K562 (cell line): ENCODE results near the gene PI4KA. TPM values are rescaled to one million over a fixed set of nuclear protein-coding genes. Genes with fewer than 3 reads are reported as not detected.

ENCODE experiments used
- ATAC-seq: fragments of 200-7000 bp; cut with Tn5 transposase; 3 replicates; pipeline ENCODE4 v1.9.1; 2020; ENCODE audit warnings: moderate library complexity
- BruUV-seq: library from RNA; stranded (reverse); fragments of 400-500 nt; replicated peaks from 2 replicates; lab custom pipeline; 2021; lab: Mats Ljungman, UMichigan
- CTCF ChIA-PET: fragments of 300-600 bp; formaldehyde crosslinking; extraction: SDS; loops from one replicate; lab custom pipeline; 2021; ENCODE audit warnings: low intra/inter-chr PET ratio; lab: Yijun Ruan, JAX
- POLR2A ChIA-PET: fragments of 300-600, 350-650 bp; sonication (Branson Sonifier 250); formaldehyde crosslinking; extraction: SDS; loops from one replicate; lab custom pipeline; 2021; ENCODE audit warnings: antibody characterized with exemption, inconsistent platforms; lab: Yijun Ruan, JAX
- DNase-seq, 4 experiments: peaks; one replicate each; pipeline versions ENCODE4 v3.0.0 to v3.0.0-alpha.2; 2011 to 2018; ENCODE audit warnings: low spot score in 3 of 4, mixed read lengths in 3 of 4; ENCODE audit errors: extremely low read depth in 1 of 4
- FAIRE-seq: peaks from 2 replicates; lab custom pipeline; 2011; peaks lifted over from hg19 to GRCh38; lab: Jason Lieb, UNC
- H2AFZ ChIP-seq: 2 replicates; pipeline ENCODE4 v1.6.0; 2011; ENCODE audit warnings: low read depth, low read length, control low read depth, inconsistent platforms
- H3K27ac ChIP-seq: fragments of 200-600 bp; 3 replicates; pipeline ENCODE4 v1.8.0; 2011; ENCODE audit warnings: low read depth, mild to moderate bottlenecking, control low read depth, inconsistent platforms, low read length, moderate library complexity, mixed read lengths; ENCODE audit errors: extremely low read depth
- H3K27me3 ChIP-seq, 2 experiments: fragments of 300-600 bp in 1 of 2; 2 replicates in 1 of 2; 3 replicates in 1 of 2; pipeline versions ENCODE4 v1.6.0 to v1.8.0; 2011; ENCODE audit warnings: inconsistent platforms in 2 of 2, low read length in 2 of 2, mild to moderate bottlenecking in 1 of 2, mixed read lengths in 1 of 2, moderate library complexity in 1 of 2; ENCODE audit not compliant: control insufficient read depth in 2 of 2, insufficient read depth in 2 of 2
- H3K36me3 ChIP-seq: fragments of 300-600 bp; 3 replicates; pipeline ENCODE4 v1.8.0; 2011; ENCODE audit warnings: mild to moderate bottlenecking, low read length, inconsistent platforms; ENCODE audit not compliant: control insufficient read depth, insufficient read depth
- H3K4me1 ChIP-seq, 2 experiments: fragments of 200-600 bp in 1 of 2; replicated peaks in 1 of 2; 2 replicates in 1 of 2; 3 replicates in 1 of 2; pipeline versions ENCODE4 v1.5.1 to v1.8.0; 2011; ENCODE audit warnings: inconsistent platforms in 2 of 2, low read length in 2 of 2, mild to moderate bottlenecking in 1 of 2, mixed read lengths in 1 of 2, moderate library complexity in 1 of 2; ENCODE audit not compliant: control insufficient read depth in 2 of 2, insufficient read depth in 2 of 2
- H3K4me2 ChIP-seq: 2 replicates; pipeline ENCODE4 v1.6.1; 2011; ENCODE audit warnings: low read length, control low read depth, inconsistent platforms, mixed read lengths; ENCODE audit not compliant: insufficient read depth
- H3K4me3 ChIP-seq: fragments of 200-600 bp; sonication (generic), shearing (Covaris generic); 2 replicates; pipeline ENCODE4 v1.5.1; 2016; ENCODE audit warnings: control low read depth, inconsistent platforms
- H3K79me2 ChIP-seq: fragments of 200-600 bp; 3 replicates; pipeline ENCODE4 v1.8.0; 2011; ENCODE audit warnings: low read length, inconsistent platforms; ENCODE audit not compliant: control insufficient read depth, insufficient read depth
- H3K9ac ChIP-seq, 2 experiments: 2 replicates each; pipeline versions ENCODE4 v1.6.0 to v1.6.1; 2011; ENCODE audit warnings: low read depth in 2 of 2, low read length in 2 of 2, control low read depth in 1 of 2, inconsistent platforms in 1 of 2, mild to moderate bottlenecking in 1 of 2, mixed read lengths in 1 of 2; ENCODE audit not compliant: insufficient read depth in 1 of 2
- H3K9me1 ChIP-seq: one replicate; pipeline ENCODE4 v1.6.0; 2011; ENCODE audit warnings: inconsistent platforms, mild to moderate bottlenecking, low read length, moderate library complexity; ENCODE audit not compliant: control insufficient read depth, insufficient read depth
- H3K9me3 ChIP-seq: replicated peaks from 2 replicates; pipeline ENCODE4 v1.5.1; 2011; ENCODE audit warnings: low read depth, low read length, inconsistent platforms; ENCODE audit not compliant: control insufficient read depth, insufficient read depth
- H4K20me1 ChIP-seq: replicated peaks from 2 replicates; pipeline ENCODE4 v1.6.1; 2011; ENCODE audit warnings: low read length, inconsistent platforms, mixed read lengths; ENCODE audit not compliant: control insufficient read depth, insufficient read depth
- CHCHD3 ChIP-seq: fragments of 250-450 bp; sonication (Bioruptor Pico); IDR thresholded peaks from 2 replicates; pipeline ENCODE4 v2.1.2; 2022; ENCODE audit warnings: mild to moderate bottlenecking
- MAFF ChIP-seq: IDR thresholded peaks from 2 replicates; pipeline ENCODE4 v1.6.1; 2012; ENCODE audit warnings: low read length, improper control_type of control experiment
- MYC ChIP-seq, 2 experiments: fragments of 250-450 bp in 1 of 2; sonication (Bioruptor Pico) in 1 of 2; IDR thresholded peaks; 2 replicates each; pipeline versions ENCODE4 v1.5.1 to v1.6.1; 2012 to 2021; ENCODE audit warnings: low read depth in 2 of 2, borderline replicate concordance in 1 of 2, improper control_type of control experiment in 1 of 2, low read length in 1 of 2, mild to moderate bottlenecking in 1 of 2, moderate library complexity in 1 of 2
- NBN ChIP-seq: fragments of 450-650 bp; IDR thresholded peaks from 2 replicates; pipeline ENCODE4 v1.6.1; 2016; ENCODE audit warnings: low read depth, mild to moderate bottlenecking
- RCOR1 ChIP-seq, 2 experiments: IDR thresholded peaks; 2 replicates each; pipeline ENCODE4 v1.6.1; 2012; ENCODE audit warnings: low read depth in 2 of 2, low read length in 2 of 2, borderline replicate concordance in 1 of 2, improper control_type of control experiment in 1 of 2
- TBL1XR1 ChIP-seq, 2 experiments: IDR thresholded peaks; 2 replicates each; pipeline ENCODE4 v1.6.1; 2012; ENCODE audit warnings: improper control_type of control experiment in 2 of 2, low read length in 2 of 2, mild to moderate bottlenecking in 1 of 2
- ZBTB7A ChIP-seq: IDR thresholded peaks from 2 replicates; pipeline ENCODE4 v1.6.1; 2011; ENCODE audit warnings: low read depth, mild to moderate bottlenecking, low read length, moderate library complexity, borderline replicate concordance; ENCODE audit not compliant: control insufficient read depth
- ZC3H8 ChIP-seq: fragments of 450-650 bp; IDR thresholded peaks from 2 replicates; pipeline ENCODE4 v1.6.1; 2017
- ZFX ChIP-seq: sonication (generic); formaldehyde crosslinking; IDR thresholded peaks from 2 replicates; pipeline ENCODE4 v1.8.0; 2022; ENCODE audit warnings: mild to moderate bottlenecking, missing genetic modification reagents, moderate library complexity
- ZNF436 ChIP-seq: fragments of 250-450, 450-650 bp; sonication (Bioruptor Pico); formaldehyde crosslinking; IDR thresholded peaks from 2 replicates; pipeline ENCODE4 v1.7.0; 2020; ENCODE audit warnings: mild to moderate bottlenecking
- WGBS: fragments of 100-300 bp; shearing (Covaris generic); methylation state at CpG from one replicate; pipeline ENCODE4 v1.1.6; 2016; ENCODE audit warnings: low coverage, mixed read lengths; ENCODE audit not compliant: insufficient coverage; ENCODE audit errors: missing lambda C conversion rate; 5-methylcytosine and 5-hydroxymethylcytosine counted together
- in situ Hi-C: fragments of 300-500 bp; cut with MboI; formaldehyde crosslinking; loops from 4 replicates; pipeline ENCODE4 v1.15.0; 2018; ENCODE audit warnings: inconsistent platforms, mixed read lengths
- intact Hi-C: fragments of 100-400 bp; cut with micrococcal nuclease; formaldehyde crosslinking; loops from 2 replicates; pipeline ENCODE4 v1.14.2; 2022
- polyA plus RNA-seq, 8 experiments: library from polyadenylated mRNA; depleted of rRNA in 4 of 8; stranded (reverse) in 5 of 8; unstranded in 3 of 8; fragments of >200 nt; fragmentation: Nextera tagmentation in 2 of 8; fragmentation: Illumina TruSeq in 1 of 8; extraction: Ambion mirVana in 2 of 8; extraction: Trizol in 1 of 8; gene quantifications; 2 replicates each; pipeline versions ENCODE4 v1.2.1 to v1.2.3, GENCODE V29; 2011 to 2014; ENCODE audit warnings: inconsistent platforms in 1 of 8, missing spikeins in 1 of 8
- total RNA-seq, 7 experiments: library from RNA; depleted of rRNA in 6 of 7; stranded (reverse); fragments of >200 nt in 6 of 7; fragmentation: Illumina TruSeq in 2 of 7; extraction: Trizol in 2 of 7; gene quantifications; 2 replicates each; pipeline versions ENCODE4 v1.2.1 to v1.2.3, GENCODE V29; 2011 to 2021; ENCODE audit warnings: low replicate concordance in 1 of 7
- TF ChIP-seq, protein P1 (sequence below), 2 experiments: fragments of 150-350 bp in 1 of 2; IDR thresholded peaks; 2 replicates each; pipeline ENCODE4 v1.6.1; 2012 to 2016; ENCODE audit warnings: low read depth in 2 of 2, low read length in 2 of 2, mild to moderate bottlenecking in 1 of 2, moderate library complexity in 1 of 2
- TF ChIP-seq, protein P2 (sequence below), 2 experiments: fragments of 450-650 bp in 1 of 2; sonication (generic) in 1 of 2; formaldehyde crosslinking in 1 of 2; IDR thresholded peaks in 1 of 2; conservative IDR thresholded peaks in 1 of 2; 2 replicates each; pipeline versions ENCODE4 v1.6.1 to v1.8.1; 2016 to 2023; ENCODE audit warnings: mild to moderate bottlenecking in 2 of 2, moderate library complexity in 2 of 2, inconsistent platforms in 1 of 2, missing genetic modification reagents in 1 of 2
- TF ChIP-seq, protein P3 (sequence below): IDR thresholded peaks from 2 replicates; pipeline ENCODE4 v1.6.1; 2012; ENCODE audit warnings: low read depth, low read length, improper control_type of control experiment, borderline replicate concordance

The PI4KA gene
- total and polyA plus RNA-seq, 9 of the 15 experiments (the other 6 are each of a cell fraction or from before 2014, with no cell fraction given) = 7.3 to 187 (median 84.7) TPM

DNA sequence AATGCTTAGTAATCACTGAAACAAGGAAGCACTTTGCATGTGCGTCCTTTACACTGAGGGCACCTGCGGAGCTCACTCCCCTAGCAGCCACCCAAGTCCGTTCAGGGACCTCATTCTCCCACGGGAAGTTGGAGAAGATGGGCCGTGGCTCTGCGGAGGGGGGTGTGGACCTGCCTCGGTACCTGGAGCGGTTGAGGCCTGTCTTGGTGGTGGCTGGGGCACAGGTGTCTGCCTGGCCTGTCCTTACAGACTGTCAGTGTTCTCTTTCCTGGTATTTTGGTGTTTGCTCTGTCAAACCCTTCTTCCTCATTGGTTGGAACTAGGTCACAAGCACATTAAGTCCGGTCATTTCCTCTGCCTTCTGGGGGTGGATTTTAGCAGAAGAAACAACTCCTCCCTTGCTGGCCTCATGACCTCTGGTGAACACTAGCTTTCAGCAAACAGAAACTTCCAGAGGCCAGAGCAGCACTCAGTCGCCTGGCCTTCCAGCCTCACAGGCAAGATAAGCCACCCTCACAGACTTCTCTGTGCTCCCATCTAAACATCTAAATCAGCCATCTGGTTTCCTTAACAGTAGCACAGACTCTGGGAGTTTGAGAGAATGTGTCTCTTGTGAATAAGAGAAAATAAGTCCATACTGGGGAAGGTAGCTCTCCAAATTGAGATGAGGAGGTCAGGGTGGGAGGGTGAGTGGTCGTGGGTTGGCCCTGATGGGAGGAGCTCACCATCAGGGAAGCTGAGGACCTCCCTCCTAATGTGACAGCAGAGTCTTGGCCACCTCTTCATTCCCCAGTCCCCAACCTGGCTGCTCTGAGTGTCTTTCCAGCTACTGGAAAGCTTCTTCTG is 8.8 kb upstream of the PI4KA start:
- ATAC-seq = peak; percentile 94
- peak overlapping the region; percentile 74 for H3K27ac ChIP-seq
- TF ChIP-seq, protein P1, sequence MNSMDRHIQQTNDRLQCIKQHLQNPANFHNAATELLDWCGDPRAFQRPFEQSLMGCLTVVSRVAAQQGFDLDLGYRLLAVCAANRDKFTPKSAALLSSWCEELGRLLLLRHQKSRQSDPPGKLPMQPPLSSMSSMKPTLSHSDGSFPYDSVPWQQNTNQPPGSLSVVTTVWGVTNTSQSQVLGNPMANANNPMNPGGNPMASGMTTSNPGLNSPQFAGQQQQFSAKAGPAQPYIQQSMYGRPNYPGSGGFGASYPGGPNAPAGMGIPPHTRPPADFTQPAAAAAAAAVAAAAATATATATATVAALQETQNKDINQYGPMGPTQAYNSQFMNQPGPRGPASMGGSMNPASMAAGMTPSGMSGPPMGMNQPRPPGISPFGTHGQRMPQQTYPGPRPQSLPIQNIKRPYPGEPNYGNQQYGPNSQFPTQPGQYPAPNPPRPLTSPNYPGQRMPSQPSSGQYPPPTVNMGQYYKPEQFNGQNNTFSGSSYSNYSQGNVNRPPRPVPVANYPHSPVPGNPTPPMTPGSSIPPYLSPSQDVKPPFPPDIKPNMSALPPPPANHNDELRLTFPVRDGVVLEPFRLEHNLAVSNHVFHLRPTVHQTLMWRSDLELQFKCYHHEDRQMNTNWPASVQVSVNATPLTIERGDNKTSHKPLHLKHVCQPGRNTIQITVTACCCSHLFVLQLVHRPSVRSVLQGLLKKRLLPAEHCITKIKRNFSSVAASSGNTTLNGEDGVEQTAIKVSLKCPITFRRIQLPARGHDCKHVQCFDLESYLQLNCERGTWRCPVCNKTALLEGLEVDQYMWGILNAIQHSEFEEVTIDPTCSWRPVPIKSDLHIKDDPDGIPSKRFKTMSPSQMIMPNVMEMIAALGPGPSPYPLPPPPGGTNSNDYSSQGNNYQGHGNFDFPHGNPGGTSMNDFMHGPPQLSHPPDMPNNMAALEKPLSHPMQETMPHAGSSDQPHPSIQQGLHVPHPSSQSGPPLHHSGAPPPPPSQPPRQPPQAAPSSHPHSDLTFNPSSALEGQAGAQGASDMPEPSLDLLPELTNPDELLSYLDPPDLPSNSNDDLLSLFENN (IDR thresholded peaks at IDR 0.05; ENCODE audit: low read depth in 2 of 2, low read length in 2 of 2) = peak in 1 of 2 experiments; percentile 98; a peak in 2 of 4 replicates
- no peak for TF ChIP-seq ZC3H8
- TF ChIP-seq NBN = no peak
- no peak for TF ChIP-seq ZFX (CRISPR knock-in tag)
- TF ChIP-seq, protein P2, sequence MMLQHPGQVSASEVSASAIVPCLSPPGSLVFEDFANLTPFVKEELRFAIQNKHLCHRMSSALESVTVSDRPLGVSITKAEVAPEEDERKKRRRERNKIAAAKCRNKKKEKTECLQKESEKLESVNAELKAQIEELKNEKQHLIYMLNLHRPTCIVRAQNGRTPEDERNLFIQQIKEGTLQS (IDR thresholded peaks at IDR 0.05) = no peak
- TF ChIP-seq, protein P2 (CRISPR knock-in tag; conservative IDR thresholded peaks at IDR 0.05) = peak; percentile 81
- TF ChIP-seq, protein P3, sequence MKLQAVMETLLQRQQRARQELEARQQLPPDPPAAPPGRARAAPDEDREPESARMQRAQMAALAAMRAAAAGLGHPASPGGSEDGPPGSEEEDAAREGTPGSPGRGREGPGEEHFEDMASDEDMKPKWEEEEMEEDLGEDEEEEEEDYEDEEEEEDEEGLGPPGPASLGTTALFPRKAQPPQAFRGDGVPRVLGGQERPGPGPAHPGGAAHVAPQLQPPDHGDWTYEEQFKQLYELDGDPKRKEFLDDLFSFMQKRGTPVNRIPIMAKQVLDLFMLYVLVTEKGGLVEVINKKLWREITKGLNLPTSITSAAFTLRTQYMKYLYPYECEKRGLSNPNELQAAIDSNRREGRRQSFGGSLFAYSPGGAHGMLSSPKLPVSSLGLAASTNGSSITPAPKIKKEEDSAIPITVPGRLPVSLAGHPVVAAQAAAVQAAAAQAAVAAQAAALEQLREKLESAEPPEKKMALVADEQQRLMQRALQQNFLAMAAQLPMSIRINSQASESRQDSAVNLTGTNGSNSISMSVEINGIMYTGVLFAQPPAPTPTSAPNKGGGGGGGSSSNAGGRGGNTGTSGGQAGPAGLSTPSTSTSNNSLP = peak; percentile 78; the same call in 1 of the 2 replicates
- TF ChIP-seq MYC (IDR thresholded peaks at IDR 0.05; ENCODE audit: low read depth, low read length) = peak; percentile 96
- TF ChIP-seq MYC (CRISPR knock-in tag; IDR thresholded peaks at IDR 0.05; ENCODE audit: borderline replicate concordance, low read depth) = no peak
- TF ChIP-seq ZBTB7A = no peak
- peak; percentile 98 to 100 for TF ChIP-seq TBL1XR1 (IDR thresholded peaks at IDR 0.05; ENCODE audit: low read length in 2 of 2)
- no peak for TF ChIP-seq ZNF436 (CRISPR knock-in tag)
- no peak for TF ChIP-seq CHCHD3 (CRISPR knock-in tag)
- peak; percentile 98 to 99 for TF ChIP-seq RCOR1 (IDR thresholded peaks at IDR 0.05; ENCODE audit: borderline replicate concordance in 1 of 2, low read depth in 2 of 2, low read length in 2 of 2)
- peak; percentile 67 for TF ChIP-seq MAFF

More for the DNA sequence above, 8.8 kb upstream of the PI4KA start:
- Histone ChIP-seq H2AFZ (peak overlapping the region; percentile 63), H3K9me1 (peaks cover 15% of the 10 kb centered on the region), H3K36me3 (peaks cover 64% of the 10 kb centered on the region), H4K20me1 (0 out of 2 replicates have a peak, but pooled peaks cover 5% of the 10 kb centered on the region), H3K9ac (peak overlapping the region; percentile 52 to 85), H3K4me3 (peak overlapping the region; percentile 8), H3K9me3 (no peaks in the 10 kb centered on the region), H3K4me1 (peaks cover 59 to 62% of the 10 kb centered on the region in 2 experiments), H3K4me2 (peak overlapping the region; percentile 82), H3K79me2 (peaks cover 56% of the 10 kb centered on the region), H3K27me3 (no peaks in the 10 kb centered on the region)
- ChIA-PET POLR2A (interaction anchor here (0.5 to 11.8 kb wide), 60 partner anchors 9 to 1071 kb away, joined by 3 to 172 read pairs (median 5); partner anchors contain the start of genes CRKL, LZTR1, PI4KA and SNAP29), CTCF (interaction anchor here (1.0 kb wide), 1 partner anchor 18 kb away, joined by 4 read pairs; no protein-coding TSS in a partner anchor)
- DNase-seq = peak; percentile 99 to 100 (median 100)
- 7% methylated on average over 11 of the region's 11 CpGs for WGBS
- FAIRE-seq = peak; percentile 100
- in situ Hi-C loops (no loop called here), intact Hi-C loops (loop anchor here (1.0 to 5.0 kb wide), 6 partner anchors 8 to 95 kb away; partner anchors contain the start of genes CRKL and SNAP29)
- BruUV-seq = no TSS peak
